ENCODE measurements around the gene OR2AT4. TPM values are rescaled to one million over a fixed set of nuclear protein-coding genes. Genes with fewer than 3 reads are reported as not detected.
"Not testable (repeated sequence)": the region's sequence is repeated elsewhere in the genome, so short reads cannot be mapped to it uniquely, and the experiment has no call there.

OR2AT4 gene
- total and polyA plus RNA-seq, 2 of the 4 experiments (the other 2 are of a cell fraction) = not detected

DNA sequence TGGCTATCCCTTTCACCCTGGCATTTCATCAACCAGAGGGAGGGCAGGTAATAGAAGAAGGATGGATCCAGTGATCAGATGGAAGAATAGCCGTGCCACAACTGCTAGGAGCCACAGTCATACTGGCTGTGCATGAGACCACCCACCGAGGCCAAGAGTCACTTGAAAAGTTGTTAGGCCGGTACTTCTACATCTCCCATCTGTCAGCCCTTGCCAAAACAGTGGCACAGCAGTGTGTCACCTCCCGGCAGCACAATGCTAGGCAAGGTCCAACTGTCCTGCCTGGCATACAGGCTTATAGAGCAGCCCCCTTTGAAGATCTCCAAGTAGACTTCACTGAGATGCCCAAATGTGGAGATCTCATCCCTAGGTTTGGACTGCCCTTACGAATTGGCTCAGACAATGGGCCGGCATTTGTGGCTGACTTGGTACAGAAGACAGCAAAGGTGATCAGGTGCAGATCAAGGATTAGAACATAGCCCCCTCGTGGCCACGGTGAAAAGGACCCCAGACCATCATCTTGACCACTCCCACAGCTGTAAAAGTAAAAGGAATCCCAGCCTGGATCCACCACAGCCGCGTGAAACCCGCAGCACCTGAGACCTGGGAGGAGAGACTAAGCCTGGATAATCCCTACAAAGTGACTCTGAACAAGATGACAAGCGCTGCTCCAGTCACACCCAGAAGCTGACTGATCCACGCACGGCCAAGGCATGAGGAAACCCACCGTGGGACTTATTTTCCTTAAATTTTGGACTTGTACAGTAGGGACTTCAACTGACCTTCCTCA is 52.1 kb downstream of the OR2AT4 start:
- H3K23ac ChIP-seq (ENCODE audit: low read depth, low read length); H3K9me1 ChIP-seq (ENCODE audit: insufficient read depth, low read length); H3K4me1 ChIP-seq (ENCODE audit: control insufficient read depth, insufficient read depth, low read length); H3K18ac ChIP-seq (ENCODE audit: low read depth, low read length); H2BK120ac ChIP-seq (ENCODE audit: low read depth, low read length); H4K5ac ChIP-seq (ENCODE audit: low read depth, low read length); H2AFZ ChIP-seq (replicated peaks; ENCODE audit: low read length, poor library complexity); H3K14ac ChIP-seq (replicated peaks; ENCODE audit: low read depth, low read length); H4K20me1 ChIP-seq (ENCODE audit: insufficient read depth, low read length); H3K9me3 ChIP-seq (ENCODE audit: control insufficient read depth, insufficient read depth, low read length); H2BK15ac ChIP-seq (ENCODE audit: low read depth, low read length); H2BK5ac ChIP-seq (ENCODE audit: low read depth, low read length, poor library complexity, severe bottlenecking); H3K56ac ChIP-seq (ENCODE audit: extremely low read depth, insufficient read depth, low read length); ATAC-seq (ENCODE audit: low read depth); H4K91ac ChIP-seq (ENCODE audit: insufficient read depth, low read depth, low read length); DNase-seq; BruUV-seq (replicated peaks); H3K4me2 ChIP-seq (ENCODE audit: low read depth, low read length); H2AK9ac ChIP-seq (replicated peaks; ENCODE audit: low read depth, low read length, poor library complexity); intact Hi-C loops (cut with micrococcal nuclease); H2AK5ac ChIP-seq (ENCODE audit: low read depth, low read length); H3K79me1 ChIP-seq (ENCODE audit: low read depth in 1 of 2, low read length in 2 of 2); POLR2A ChIA-PET (ENCODE audit: unreplicated experiment); H4K8ac ChIP-seq (ENCODE audit: low read depth in 2 of 2, low read length in 2 of 2); H3K9ac ChIP-seq (ENCODE audit: low read depth, low read length); H2BK20ac ChIP-seq (ENCODE audit: low read depth, low read length); H3K36me3 ChIP-seq (ENCODE audit: control insufficient read depth, insufficient read depth, low read length); dilution Hi-C loops (cut with HindIII; ENCODE audit: low sequenced_read_pairs, unreplicated experiment); H3K27ac ChIP-seq (ENCODE audit: insufficient read depth, low read length); H3K4me3 ChIP-seq (ENCODE audit: insufficient read depth, low read depth, low read length); in situ Hi-C loops (cut with MboI; ENCODE audit: low sequenced_read_pairs); H3K4ac ChIP-seq (ENCODE audit: low read depth, low read length); CTCF ChIA-PET: not testable (repeated sequence)
- 90% methylated on average over 2 of the region's 15 CpGs; no CpG with 5 or more reads in 1 of the 2 experiments for WGBS, 2 experiments (ENCODE audit: extremely low coverage in 2 of 2, insufficient read length in 1 of 2)
- H3K27me3 ChIP-seq (ENCODE audit: control insufficient read depth, insufficient read depth, low read length) = peaks cover 15% of the 10 kb centered on the region

DNA sequence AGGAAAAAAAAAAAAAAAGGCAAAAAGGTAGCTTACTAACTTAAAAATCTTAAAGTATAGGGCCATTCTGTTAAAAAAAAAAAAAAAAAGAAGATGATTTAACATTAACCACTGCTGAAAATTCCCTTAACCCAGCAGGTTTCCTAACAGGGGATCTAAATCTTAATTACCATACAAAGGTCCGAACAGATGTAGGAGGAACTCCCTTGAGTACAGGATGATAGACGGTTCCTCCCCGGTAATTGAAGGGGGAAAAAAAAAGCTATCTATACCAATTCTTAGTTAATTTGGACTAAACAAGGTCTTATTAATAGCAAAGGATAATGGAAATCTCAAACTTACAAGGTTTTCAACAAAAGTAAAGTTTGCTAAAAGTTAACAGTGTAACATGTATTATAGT is 54.9 kb downstream of the OR2AT4 start:
- H3K9ac ChIP-seq (ENCODE audit: low read depth, low read length); DNase-seq; H2AK9ac ChIP-seq (replicated peaks; ENCODE audit: low read depth, low read length, poor library complexity); ATAC-seq (ENCODE audit: low read depth); H2BK120ac ChIP-seq (ENCODE audit: low read depth, low read length); H3K4ac ChIP-seq (ENCODE audit: low read depth, low read length); H3K56ac ChIP-seq (ENCODE audit: extremely low read depth, insufficient read depth, low read length); H3K4me2 ChIP-seq (ENCODE audit: low read depth, low read length); H3K18ac ChIP-seq (ENCODE audit: low read depth, low read length); H4K20me1 ChIP-seq (ENCODE audit: insufficient read depth, low read length); H2AK5ac ChIP-seq (ENCODE audit: low read depth, low read length); H2BK5ac ChIP-seq (ENCODE audit: low read depth, low read length, poor library complexity, severe bottlenecking); H3K27ac ChIP-seq (ENCODE audit: insufficient read depth, low read length); in situ Hi-C loops (cut with MboI; ENCODE audit: low sequenced_read_pairs); H3K79me1 ChIP-seq (ENCODE audit: low read depth in 1 of 2, low read length in 2 of 2); H4K5ac ChIP-seq (ENCODE audit: low read depth, low read length); H4K8ac ChIP-seq (ENCODE audit: low read depth in 2 of 2, low read length in 2 of 2); H3K23ac ChIP-seq (ENCODE audit: low read depth, low read length); H3K14ac ChIP-seq (replicated peaks; ENCODE audit: low read depth, low read length); dilution Hi-C loops (cut with HindIII; ENCODE audit: low sequenced_read_pairs, unreplicated experiment); H3K36me3 ChIP-seq (ENCODE audit: control insufficient read depth, insufficient read depth, low read length); H3K9me1 ChIP-seq (ENCODE audit: insufficient read depth, low read length); H4K91ac ChIP-seq (ENCODE audit: insufficient read depth, low read depth, low read length); H3K4me1 ChIP-seq (ENCODE audit: control insufficient read depth, insufficient read depth, low read length); intact Hi-C loops (cut with micrococcal nuclease); H3K9me3 ChIP-seq (ENCODE audit: control insufficient read depth, insufficient read depth, low read length); CTCF ChIA-PET; H2AFZ ChIP-seq (replicated peaks; ENCODE audit: low read length, poor library complexity); BruUV-seq (replicated peaks); H3K4me3 ChIP-seq (ENCODE audit: insufficient read depth, low read depth, low read length); H2BK20ac ChIP-seq (ENCODE audit: low read depth, low read length); H2BK15ac ChIP-seq (ENCODE audit: low read depth, low read length): not testable (repeated sequence)
- POLR2A ChIA-PET (ENCODE audit: unreplicated experiment) = interaction anchor here (0.6 kb wide), 1 partner anchor 106 kb away, joined by 3 read pairs; no protein-coding TSS in a partner anchor
- no CpG with 5 or more reads among the region's 3 CpGs for WGBS, 2 experiments (ENCODE audit: extremely low coverage in 2 of 2, insufficient read length in 1 of 2)
- H3K27me3 ChIP-seq (ENCODE audit: control insufficient read depth, insufficient read depth, low read length) = peaks cover 15% of the 10 kb centered on the region

Measured in IMR-90 (cell line).